WTC11 (cell line): ENCODE measurements around the gene COA8. TPM values are rescaled to one million over a fixed set of nuclear protein-coding genes. Genes with fewer than 3 reads are reported as not detected.
A peak's percentile ranks its signal among the peaks of the same experiment; 100 is the strongest.

ENCODE experiments used
- ATAC-seq: fragments of 200-7000 bp; cut with Tn5 transposase; 2 replicates; pipeline ENCODE4 v1.10.0; 2021; ENCODE audit warnings: mild to moderate bottlenecking, moderate library complexity
- CTCF ChIA-PET: fragments of 300-600 bp; sonication (Branson Sonifier 250); formaldehyde crosslinking; loops from one replicate; lab custom pipeline; 2021; ENCODE audit warnings: antibody characterized with exemption; lab: Charles Lee
- POLR2A ChIA-PET: fragments of 350-600 bp; sonication (Branson Sonifier 250); formaldehyde crosslinking; loops from one replicate; lab custom pipeline; 2021; ENCODE audit warnings: antibody characterized with exemption; lab: Charles Lee
- DNase-seq: peaks from one replicate; pipeline ENCODE4 v3.0.0; 2021; ENCODE audit warnings: low spot score
- H3K27ac Mint-ChIP-seq: 2 replicates; pipeline ENCODE4 v1.8.0; 2021; ENCODE audit warnings: mixed read lengths
- H3K27me3 Mint-ChIP-seq: 2 replicates; pipeline ENCODE4 v1.8.0; 2021; ENCODE audit warnings: low read depth, mild to moderate bottlenecking, moderate library complexity, mixed read lengths
- H3K36me3 Mint-ChIP-seq: 2 replicates; pipeline ENCODE4 v1.8.0; 2021; ENCODE audit warnings: mixed read lengths
- H3K4me1 Mint-ChIP-seq: 2 replicates; pipeline ENCODE4 v1.8.0; 2022; ENCODE audit warnings: mixed read lengths
- H3K4me3 Mint-ChIP-seq: 2 replicates; pipeline ENCODE4 v1.8.0; 2021; ENCODE audit warnings: mild to moderate bottlenecking, moderate library complexity, mixed read lengths
- H3K9me3 Mint-ChIP-seq: 2 replicates; pipeline ENCODE4 v1.8.0; 2021; ENCODE audit warnings: mixed read lengths
- AFF4 ChIP-seq: sonication (generic); formaldehyde crosslinking; IDR thresholded peaks from 2 replicates; pipeline ENCODE4 v1.8.1; 2023; ENCODE audit warnings: mild to moderate bottlenecking, missing genetic modification reagents, borderline replicate concordance
- ATF2 ChIP-seq: sonication (generic); formaldehyde crosslinking; IDR thresholded peaks from 2 replicates; pipeline ENCODE4 v1.8.1; 2022; ENCODE audit warnings: low read depth, missing genetic modification reagents, borderline replicate concordance
- CBFB ChIP-seq: sonication (generic); formaldehyde crosslinking; IDR thresholded peaks from 2 replicates; pipeline ENCODE4 v1.8.1; 2022; ENCODE audit warnings: mild to moderate bottlenecking, low read depth, missing genetic modification reagents
- CREB1 ChIP-seq: sonication (generic); formaldehyde crosslinking; IDR thresholded peaks from 2 replicates; pipeline ENCODE4 v1.8.0; 2023; ENCODE audit warnings: mild to moderate bottlenecking, missing genetic modification reagents
- E2F1 ChIP-seq: sonication (generic); formaldehyde crosslinking; IDR thresholded peaks from 2 replicates; pipeline ENCODE4 v1.8.0; 2022; ENCODE audit warnings: mild to moderate bottlenecking, missing genetic modification reagents
- EMX1 ChIP-seq: fragments of 250-450 bp; sonication (Bioruptor Pico); IDR thresholded peaks from 2 replicates; pipeline ENCODE4 v1.8.0; 2021; ENCODE audit warnings: mild to moderate bottlenecking
- FOXP1 ChIP-seq: sonication (generic); formaldehyde crosslinking; IDR thresholded peaks from 2 replicates; pipeline ENCODE4 v1.8.0; 2022; ENCODE audit warnings: missing genetic modification reagents, mild to moderate bottlenecking, moderate library complexity, borderline replicate concordance
- FOXP4 ChIP-seq: sonication (generic); formaldehyde crosslinking; IDR thresholded peaks from 2 replicates; pipeline ENCODE4 v1.8.0; 2022; ENCODE audit warnings: mild to moderate bottlenecking, missing genetic modification reagents
- GABPB1 ChIP-seq: sonication (generic); formaldehyde crosslinking; IDR thresholded peaks from 2 replicates; pipeline ENCODE4 v1.8.1; 2023; ENCODE audit warnings: mild to moderate bottlenecking, missing genetic modification reagents
- JUN ChIP-seq: sonication (generic); formaldehyde crosslinking; IDR thresholded peaks from 2 replicates; pipeline ENCODE4 v1.8.0; 2023; ENCODE audit warnings: mild to moderate bottlenecking, missing genetic modification reagents
- MAX ChIP-seq: sonication (generic); formaldehyde crosslinking; IDR thresholded peaks from 2 replicates; pipeline ENCODE4 v1.8.0; 2022; ENCODE audit warnings: mild to moderate bottlenecking, missing genetic modification reagents
- MYBL2 ChIP-seq: sonication (generic); formaldehyde crosslinking; IDR thresholded peaks from 2 replicates; pipeline ENCODE4 v1.8.1; 2023; ENCODE audit warnings: mild to moderate bottlenecking, moderate library complexity, missing genetic modification reagents
- NFATC4 ChIP-seq: fragments of 250-450 bp; sonication (Bioruptor Pico); IDR thresholded peaks from 2 replicates; pipeline ENCODE4 v1.9.0; 2021; ENCODE audit warnings: mild to moderate bottlenecking
- NFE2L1 ChIP-seq: sonication (generic); formaldehyde crosslinking; IDR thresholded peaks from 2 replicates; pipeline ENCODE4 v1.8.1; 2023; ENCODE audit warnings: missing genetic modification reagents
- NR2C2 ChIP-seq: sonication (generic); formaldehyde crosslinking; IDR thresholded peaks from 2 replicates; pipeline ENCODE4 v1.8.0; 2022; ENCODE audit warnings: mild to moderate bottlenecking, missing genetic modification reagents
- OVOL2 ChIP-seq: fragments of 250-450 bp; sonication (Bioruptor Pico); IDR thresholded peaks from 2 replicates; pipeline ENCODE4 v1.9.0; 2021; ENCODE audit warnings: mild to moderate bottlenecking, borderline replicate concordance
- RELA ChIP-seq: sonication (generic); formaldehyde crosslinking; IDR thresholded peaks from 2 replicates; pipeline ENCODE4 v1.8.1; 2022; ENCODE audit warnings: missing genetic modification reagents, mild to moderate bottlenecking, borderline replicate concordance
- RORB ChIP-seq: fragments of 250-450 bp; sonication (Bioruptor Pico); IDR thresholded peaks from 2 replicates; pipeline ENCODE4 v1.9.0; 2021; ENCODE audit warnings: mild to moderate bottlenecking
- SP1 ChIP-seq: sonication (generic); formaldehyde crosslinking; conservative IDR thresholded peaks from 2 replicates; pipeline ENCODE4 v1.8.1; 2022; ENCODE audit warnings: missing genetic modification reagents
- TCF7 ChIP-seq: sonication (generic); formaldehyde crosslinking; IDR thresholded peaks from 2 replicates; pipeline ENCODE4 v1.8.0; 2022; ENCODE audit warnings: mild to moderate bottlenecking, low read depth, missing genetic modification reagents, moderate library complexity
- TEAD4 ChIP-seq: sonication (generic); formaldehyde crosslinking; IDR thresholded peaks from 2 replicates; pipeline ENCODE4 v1.8.0; 2022; ENCODE audit warnings: mild to moderate bottlenecking, missing genetic modification reagents
- USF1 ChIP-seq: sonication (generic); formaldehyde crosslinking; IDR thresholded peaks from 2 replicates; pipeline ENCODE4 v1.8.0; 2022; ENCODE audit warnings: mild to moderate bottlenecking, missing genetic modification reagents
- ZNF219 ChIP-seq: sonication (generic); formaldehyde crosslinking; IDR thresholded peaks from 2 replicates; pipeline ENCODE4 v1.8.0; 2023; ENCODE audit warnings: missing genetic modification reagents, mild to moderate bottlenecking, borderline replicate concordance
- ZNF396 ChIP-seq: fragments of 250-450 bp; sonication (Bioruptor Pico); IDR thresholded peaks from 2 replicates; pipeline ENCODE4 v1.8.0; 2021; ENCODE audit warnings: mild to moderate bottlenecking, moderate library complexity, borderline replicate concordance
- ZNF512 ChIP-seq: sonication (generic); formaldehyde crosslinking; IDR thresholded peaks from 2 replicates; pipeline ENCODE4 v1.8.1; 2022; ENCODE audit warnings: missing genetic modification reagents, borderline replicate concordance
- ZNF671 ChIP-seq: fragments of 250-450 bp; sonication (Bioruptor Pico); IDR thresholded peaks from 2 replicates; pipeline ENCODE4 v1.8.0; 2021; ENCODE audit warnings: mild to moderate bottlenecking
- total RNA-seq: library from RNA; stranded (reverse); gene quantifications from 3 replicates; pipeline ENCODE4 v1.2.3, GENCODE V29; 2021

COA8 gene
- total RNA-seq, 1 experiment from 2014 or later = 36.4 TPM

- CTCF ChIA-PET = interaction anchor here (0.6 to 12.2 kb wide), 12 partner anchors 8 to 416 kb away, joined by 3 to 455 read pairs (median 8); partner anchors contain the start of genes BAG5 and TRMT61A
- Mint-ChIP-seq H3K4me3 (peak overlapping the region; percentile 54), H3K36me3 (peaks cover 12% of the 10 kb centered on the region), H3K4me1 (peaks cover 22% of the 10 kb centered on the region), H3K9me3 (no peaks in the 10 kb centered on the region), H3K27me3 (peaks cover 27% of the 10 kb centered on the region), H3K27ac (no peak overlapping the region)
- POLR2A ChIA-PET = interaction anchor here (0.9 to 8.3 kb wide), 4 partner anchors 9 to 21 kb away, joined by 3 to 65 read pairs (median 4); partner anchors contain the start of gene TRMT61A
- peak; percentile 79 for DNase-seq
- peak; percentile 8 for ATAC-seq
- TF ChIP-seq FOXP1 (peak; percentile 64; the same call in 1 of the 2 replicates), MAX (CRISPR knock-in tag) (peak; percentile 61; the same call in 1 of the 2 replicates), JUN (CRISPR knock-in tag) (no peak), ATF2 (CRISPR knock-in tag) (no peak), TCF7 (no peak), GABPB1 (no peak), NR2C2 (no peak), CBFB (CRISPR knock-in tag) (no peak), RORB (CRISPR knock-in tag) (no peak), ZNF512 (CRISPR knock-in tag) (no peak), NFATC4 (CRISPR knock-in tag) (no peak), MYBL2 (0 out of 2 replicates have a peak, but pooled peaks have one; percentile 60), E2F1 (CRISPR knock-in tag) (no peak), AFF4 (no peak), ZNF396 (CRISPR knock-in tag) (no peak), SP1 (CRISPR knock-in tag) (peak; percentile 67), FOXP4 (CRISPR knock-in tag) (no peak), ZNF219 (CRISPR knock-in tag) (no peak), TEAD4 (CRISPR knock-in tag) (0 out of 2 replicates have a peak, but pooled peaks have one; percentile 43), ZNF671 (no peak), NFE2L1 (CRISPR knock-in tag) (peak; percentile 54; the same call in 1 of the 2 replicates), CREB1 (CRISPR knock-in tag) (no peak), RELA (CRISPR knock-in tag) (no peak), USF1 (CRISPR knock-in tag) (no peak), OVOL2 (CRISPR knock-in tag) (no peak), EMX1 (CRISPR knock-in tag) (no peak)
These were observed 41.9 kb upstream of the COA8 start for GRCh38 chr14:103520657-103521437.
